T-helper 2 cell (primary cell): ENCODE data around the gene MTX3.

Experiments
- DNase-seq, 5 experiments: peaks; one replicate each; pipeline versions ENCODE4 v3.0.0 to v3.0.0-alpha.2; 2012 to 2022
- total RNA-seq, 2 donors: gene quantifications; one replicate each; lab custom pipeline; 2026; lab: John Stamatoyannopoulos, UW

MTX3 gene
- 28.7 to 65.5 reads per million in 2 donors for total RNA-seq

- DNase-seq: peak; percentile 58 to 96 (median 78)
Measured at GRCh38 chr5:79990598-79991507, at the start of gene MTX3. TSS of gene MTX3 (minus strand) at chr5:79991262. CDS start at chr5:79991238, 24 bp downstream.

- no peak for DNase-seq
Measured at GRCh38 chr5:80039650-80040049, 48.6 kb upstream of the MTX3 start.

- DNase-seq: peak in 1 of 5 experiments; percentile 80
Measured at GRCh38 chr5:80037366-80037765, 46.3 kb upstream of the MTX3 start.

- DNase-seq: no peak
Measured at GRCh38 chr5:80036615-80037014, 45.6 kb upstream of the MTX3 start.

- no peak for DNase-seq
Measured at GRCh38 chr5:80035839-80036238, 44.8 kb upstream of the MTX3 start.

- peak in 1 of 5 experiments; percentile 37 for DNase-seq
Measured at GRCh38 chr5:80034962-80035821, 44.1 kb upstream of the MTX3 start, which contains the start of gene THBS4. TSS of gene THBS4 (plus strand) at chr5:80035348. CDS start at chr5:80035538, 190 bp downstream.

GRCh38 chr5:80034559-80034958 lies 43.5 kb upstream of the MTX3 start:
- no peak for DNase-seq

GRCh38 chr5:80033513-80033912 lies 42.5 kb upstream of the MTX3 start:
- peak in 1 of 5 experiments; percentile 96 for DNase-seq

- no peak for DNase-seq
Measured at GRCh38 chr5:80031109-80031508, 40.0 kb upstream of the MTX3 start.

- no peak for DNase-seq
Measured at GRCh38 chr5:80026841-80027240, 35.8 kb upstream of the MTX3 start.

- DNase-seq: no peak
Measured at GRCh38 chr5:80025069-80025468, 34.0 kb upstream of the MTX3 start.

- DNase-seq: no peak
Measured at GRCh38 chr5:80010754-80011392, 19.8 kb upstream of the MTX3 start.

GRCh38 chr5:80008995-80009765 lies 18.1 kb upstream of the MTX3 start:
- no peak for DNase-seq

GRCh38 chr5:80002677-80003076 lies 11.6 kb upstream of the MTX3 start:
- no peak for DNase-seq

- DNase-seq: no peak
Measured at GRCh38 chr5:79999722-80000121, 8.7 kb upstream of the MTX3 start.

GRCh38 chr5:79992891-79993657 lies 2.0 kb upstream of the MTX3 start:
- no peak for DNase-seq

GRCh38 chr5:79990205-79990597 lies 861 bp downstream of the MTX3 start:
- peak in 2 of 5 experiments; percentile 3 to 91 for DNase-seq

- DNase-seq: no peak
Measured at GRCh38 chr5:79986260-79986659, 4.8 kb downstream of the MTX3 start.

- DNase-seq: no peak
Measured at GRCh38 chr5:79985288-79985687, 5.8 kb downstream of the MTX3 start.

GRCh38 chr5:79984363-79984762 lies 6.7 kb downstream of the MTX3 start:
- no peak for DNase-seq

GRCh38 chr5:79983618-79984017 lies 7.4 kb downstream of the MTX3 start:
- DNase-seq: no peak
